ENCODE data around the gene EP400.

- TF ChIP-seq ZNF384 (IDR thresholded peaks at IDR 0.05): no peak
- TF ChIP-seq BHLHE40 (IDR thresholded peaks at IDR 0.05; ENCODE audit: borderline replicate concordance): no peak
- TF ChIP-seq SUZ12 (IDR thresholded peaks at IDR 0.05): no peak
- TF ChIP-seq SP1 (IDR thresholded peaks at IDR 0.05): no peak
- no peak for TF ChIP-seq ELF4 (IDR thresholded peaks at IDR 0.05)
- TF ChIP-seq FOXA1 (IDR thresholded peaks at IDR 0.05): no peak
- TF ChIP-seq HDGF (IDR thresholded peaks at IDR 0.05; ENCODE audit: borderline replicate concordance): no peak
- no peak for TF ChIP-seq FOXM1 (IDR thresholded peaks at IDR 0.05; ENCODE audit: borderline replicate concordance)
- TF ChIP-seq NFRKB (IDR thresholded peaks at IDR 0.05): no peak
Observed at GRCh38 chr12:132099739-132100138, 150.0 kb downstream of the EP400 start.
